NB4 (cell line): ENCODE data around the gene ARL8A.
"Not testable (repeated sequence)": the region's sequence is repeated elsewhere in the genome, so short reads cannot be mapped to it uniquely, and the experiment has no call there.

Experiments used
- CTCF ChIP-seq: IDR thresholded peaks from one replicate; pipeline ENCODE4 v1.5.1; 2012; ENCODE audit warnings: low read depth, low read length
- MAX ChIP-seq: IDR thresholded peaks from 2 replicates; pipeline ENCODE4 v1.6.1; 2011; ENCODE audit warnings: low read depth, low read length
- POLR2A ChIP-seq: IDR thresholded peaks from 2 replicates; pipeline ENCODE4 v1.6.1; 2011; ENCODE audit warnings: mild to moderate bottlenecking; ENCODE audit not compliant: insufficient read length; ENCODE audit errors: extremely low read depth

GRCh38 chr1:202191391-202191790 is 46.9 kb upstream of the ARL8A start:
- not testable (repeated sequence) for TF ChIP-seq CTCF, MAX, POLR2A
